HG03442 (cell line): Measurements from ENCODE around the gene ZNF610.

ENCODE experiments used
- ATAC-seq: cut with Tn5 transposase; IDR thresholded peaks from one replicate; pipeline ENCODE4 v1.9.1; 2021; ENCODE audit warnings: mild to moderate bottlenecking, moderate library complexity; ENCODE audit not compliant: unreplicated experiment

ZNF610 gene

GRCh38 chr19:52397310-52398080 is 61.5 kb downstream of the ZNF610 start, which contains the start of gene ZNF528:
Gene ZNF528 (plus strand): TSS chr19:52397849. CDS start chr19:52402014, 4,165 bp downstream.
- peak; percentile 81 for ATAC-seq

GRCh38 chr19:52398081-52398441 is 62.0 kb downstream of the ZNF610 start:
- ATAC-seq, result no peak

- ATAC-seq, result no peak
Observed at GRCh38 chr19:52410276-52410675, 74.2 kb downstream of the ZNF610 start.

- no peak for ATAC-seq
Observed at GRCh38 chr19:52415711-52416110, 79.7 kb downstream of the ZNF610 start.
